Ovary (tissue), 9 donors: ENCODE measurements around the gene KCNAB1. TPM values are rescaled to one million over a fixed set of nuclear protein-coding genes. Genes with fewer than 3 reads are reported as not detected.

ENCODE experiments used
- DNase-seq, 5 donors: peaks; one replicate each; pipeline ENCODE4 v3.0.0-alpha.2; 2019 to 2020
- H3K27ac ChIP-seq, 2 donors: fragments of 200-600 bp; one replicate each; pipeline versions ENCODE4 v1.5.1 to v1.8.0; 2019 to 2022
- H3K27me3 ChIP-seq: fragments of 200-600 bp; one replicate; pipeline ENCODE4 v1.8.0; 2022
- H3K36me3 ChIP-seq: fragments of 200-600 bp; sonication (generic); one replicate; pipeline ENCODE4 v1.5.1; 2019
- H3K4me1 ChIP-seq: one replicate; pipeline ENCODE4 v1.8.1; 2013; ENCODE audit warnings: mild to moderate bottlenecking, moderate library complexity; ENCODE audit not compliant: insufficient read depth
- H3K4me3 ChIP-seq: fragments of 200-600 bp; sonication (generic); one replicate; pipeline ENCODE4 v1.5.1; 2017
- H3K9me3 ChIP-seq, 2 donors: fragments of 200-600 bp in 1 of 2; sonication (generic) in 1 of 2; one replicate each; pipeline versions ENCODE4 v1.5.1 to v1.8.1; 2013 to 2019; ENCODE audit warnings: mild to moderate bottlenecking in 1 of 2, moderate library complexity in 1 of 2
- CTCF ChIP-seq, 3 donors: fragments of 450-650 bp in 2 of 3; fragments of 200-600 bp in 1 of 3; IDR thresholded peaks; one replicate each; pipeline versions ENCODE4 v1.5.1 to v1.8.0; 2016 to 2022; ENCODE audit warnings: antibody characterized with exemption in 3 of 3, mild to moderate bottlenecking in 1 of 3
- EP300 ChIP-seq: sonication (generic); formaldehyde crosslinking; IDR thresholded peaks from one replicate; pipeline ENCODE4 v1.6.1; 2017; ENCODE audit warnings: antibody characterized with exemption
- POLR2A ChIP-seq: fragments of 450-650 bp; IDR thresholded peaks from one replicate; pipeline ENCODE4 v1.6.1; 2017; ENCODE audit warnings: antibody characterized with exemption, mild to moderate bottlenecking, moderate library complexity
- WGBS, 3 donors: extraction: QIAGEN DNeasy Blood & Tissue Kit in 1 of 3; methylation state at CpG; one replicate each; pipeline versions ENCODE4 v1.1.5 to v1.1.7; 2013 to 2017; 5-methylcytosine and 5-hydroxymethylcytosine counted together
- intact Hi-C, 4 donors: fragments of 100-400 bp; cut with DNase I; formaldehyde crosslinking; loops; one replicate each; pipeline versions ENCODE4 v1.11.0 to v1.15.1; 2022 to 2023
- polyA plus RNA-seq, 2 donors: library from polyadenylated mRNA; stranded (reverse); fragments of 200-250 nt in 1 of 2; fragments of 350-450 nt in 1 of 2; fragmentation: Illumina TruSeq in 1 of 2; extraction: RNeasy Lipid Tissue Mini Kit (QIAGEN cat#74804) in 1 of 2; gene quantifications; one replicate each; pipeline ENCODE4 v1.2.3, GENCODE V29; 2013 to 2014
- total RNA-seq, 7 donors: library from RNA; depleted of rRNA in 2 of 7; stranded (reverse); fragments of >200 nt in 2 of 7; fragmentation: NEBNext Ultra II Directional in 3 of 7; extraction: Animal tissue kit (Norgen Biotek cat#: 25700) in 3 of 7; gene quantifications; one replicate each; pipeline versions ENCODE4 v1.1.0 to v1.2.4, GENCODE V29; 2016 to 2023
- donor health status: DM: no; HTN: no; CAD: no; lungs with moderate emphysema.
- donor health status: DM: no; HTN: no; CAD: no.
- donor health status: Bipolar disorder and iron deficiency.
- donor health status: DM: yes; HTN: yes; CAD: no.
- donor health status: DM: no; HTN: no; CAD: no.
- donor health status: DM: yes; HTN: yes; CAD: no.

KCNAB1 gene
- total and polyA plus RNA-seq, 9 donors = 0.60 to 8.0 (median 2.4) TPM

GRCh38 chr3:156577736-156578135 is 457.4 kb downstream of the KCNAB1 start:
- Histone ChIP-seq H3K27ac (no peak overlapping the region), H3K4me3 (no peak overlapping the region), H3K36me3 (no peaks in the 10 kb centered on the region), H3K4me1 (peaks cover 2% of the 10 kb centered on the region), H3K9me3 (no peaks in the 10 kb centered on the region), H3K27me3 (no peaks in the 10 kb centered on the region)
- no peak for DNase-seq
- intact Hi-C loops = no loop called here
- TF ChIP-seq CTCF (IDR thresholded peaks at IDR 0.05) (no peak), EP300 (no peak), POLR2A (no peak)

- 69 to 79% (median 71%) methylated on average over 2 of the region's 2 CpGs for WGBS, 3 donors
- no peaks in the 10 kb centered on the region for H3K9me3 ChIP-seq
- no peak for TF ChIP-seq EP300
- no peak for TF ChIP-seq POLR2A
- TF ChIP-seq CTCF (IDR thresholded peaks at IDR 0.05) = no peak
- intact Hi-C loops = no loop called here
- no peak for DNase-seq
- no peaks in the 10 kb centered on the region for H3K36me3 ChIP-seq
- H3K27ac ChIP-seq = no peak overlapping the region
- H3K4me3 ChIP-seq = no peak overlapping the region
- no peaks in the 10 kb centered on the region for H3K27me3 ChIP-seq
- H3K4me1 ChIP-seq = peaks cover 1% of the 10 kb centered on the region
These were observed 459.1 kb downstream of the KCNAB1 start for GRCh38 chr3:156579427-156579851.

DNA sequence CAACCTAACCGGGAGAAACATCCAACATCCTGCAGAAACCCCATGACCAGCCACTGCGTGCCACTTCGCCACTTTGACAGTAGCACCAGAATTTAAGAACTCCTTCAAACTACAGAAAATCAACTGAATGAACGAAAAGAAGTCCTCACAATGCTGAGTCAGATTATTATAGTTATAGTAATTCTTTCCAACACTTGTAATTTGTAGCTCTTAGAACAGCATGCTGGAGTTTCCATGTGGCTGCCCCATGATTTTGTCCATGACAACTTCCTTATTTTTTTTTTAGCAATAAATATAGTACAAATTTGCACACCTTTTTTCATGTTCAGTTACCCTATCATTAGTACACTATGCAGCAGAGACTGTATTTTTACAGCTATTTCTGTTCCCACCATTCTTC is 460.7 kb downstream of the KCNAB1 start:
- no peak for DNase-seq
- H3K27ac ChIP-seq = no peak overlapping the region
- no peaks in the 10 kb centered on the region for H3K4me1 ChIP-seq
- no peaks in the 10 kb centered on the region for H3K36me3 ChIP-seq
- intact Hi-C loops = no loop called here
- no peaks in the 10 kb centered on the region for H3K9me3 ChIP-seq
- 95 to 97% (median 95%) methylated on average over 4 of the region's 4 CpGs for WGBS, 3 donors
- no peak overlapping the region for H3K4me3 ChIP-seq
- TF ChIP-seq EP300 (no peak), POLR2A (no peak), CTCF (IDR thresholded peaks at IDR 0.05) (no peak)
- no peaks in the 10 kb centered on the region for H3K27me3 ChIP-seq

DNA sequence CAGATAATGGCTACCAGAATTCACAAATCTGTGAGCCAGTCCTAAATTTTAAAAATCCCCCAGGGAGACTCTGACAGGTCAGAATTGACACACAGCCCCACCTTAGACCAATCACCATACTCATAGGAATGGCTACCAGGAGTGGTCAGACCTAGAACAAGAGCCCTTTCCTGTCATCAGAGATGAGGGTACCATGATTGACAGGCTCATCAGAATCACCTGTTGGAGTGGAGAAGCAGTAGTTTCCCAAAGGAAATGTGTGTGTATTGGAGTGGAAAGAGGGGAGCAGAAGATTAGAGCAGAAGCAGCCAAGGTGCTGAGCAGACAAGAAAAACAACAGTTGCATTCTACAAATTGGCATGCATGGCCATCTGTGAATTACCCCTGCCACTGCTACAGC is 461.6 kb downstream of the KCNAB1 start:
- H3K36me3 ChIP-seq = no peaks in the 10 kb centered on the region
- no peak overlapping the region for H3K4me3 ChIP-seq
- H3K9me3 ChIP-seq = no peaks in the 10 kb centered on the region
- no peaks in the 10 kb centered on the region for H3K4me1 ChIP-seq
- TF ChIP-seq CTCF (IDR thresholded peaks at IDR 0.05) (no peak), POLR2A (no peak), EP300 (no peak)
- H3K27ac ChIP-seq = no peak overlapping the region
- no peak for DNase-seq
- intact Hi-C loops = no loop called here
- no peaks in the 10 kb centered on the region for H3K27me3 ChIP-seq
